HL-60 (cell line): ENCODE results near the gene DOCK9.

Experiments
- DNase-seq, 2 experiments: peaks; one replicate each; pipeline ENCODE4 v3.0.0-alpha.2; 2010 to 2020; ENCODE audit warnings: low read depth in 1 of 2, low spot score in 1 of 2
- H3K27ac ChIP-seq: fragments of 250-450 bp; sonication (Bioruptor Pico); replicated peaks from 2 replicates; pipeline ENCODE4 v1.5.1; 2020; ENCODE audit warnings: mild to moderate bottlenecking, moderate library complexity
- H3K27me3 ChIP-seq: fragments of 250-450 bp; sonication (Bioruptor Pico); 2 replicates; pipeline ENCODE4 v1.5.1; 2021; ENCODE audit warnings: mild to moderate bottlenecking, moderate library complexity; ENCODE audit not compliant: insufficient read depth, poor library complexity, severe bottlenecking
- H3K4me3 ChIP-seq: replicated peaks from 2 replicates; pipeline ENCODE4 v1.5.1; 2011; ENCODE audit warnings: mild to moderate bottlenecking, control low read depth, low read length; ENCODE audit not compliant: insufficient read depth
- CTCF ChIP-seq: IDR thresholded peaks from one replicate; pipeline ENCODE4 v1.5.1; 2011; ENCODE audit warnings: low read length, control low read depth, inconsistent platforms; ENCODE audit not compliant: insufficient read depth
- GABPA ChIP-seq: IDR thresholded peaks from 2 replicates; pipeline ENCODE4 v1.6.1; 2012; ENCODE audit warnings: low read depth
- POLR2AphosphoS5 ChIP-seq: IDR thresholded peaks from 2 replicates; pipeline ENCODE4 v1.6.1; 2012; ENCODE audit warnings: low read depth
- SPI1 ChIP-seq: IDR thresholded peaks from 2 replicates; pipeline ENCODE4 v1.6.1; 2012; ENCODE audit warnings: low read depth, mild to moderate bottlenecking, borderline replicate concordance
- TF ChIP-seq, protein P1 (sequence below): IDR thresholded peaks from 2 replicates; pipeline ENCODE4 v1.6.1; 2012; ENCODE audit warnings: low read depth; ENCODE audit not compliant: insufficient replicate concordance

The DOCK9 gene

DNA sequence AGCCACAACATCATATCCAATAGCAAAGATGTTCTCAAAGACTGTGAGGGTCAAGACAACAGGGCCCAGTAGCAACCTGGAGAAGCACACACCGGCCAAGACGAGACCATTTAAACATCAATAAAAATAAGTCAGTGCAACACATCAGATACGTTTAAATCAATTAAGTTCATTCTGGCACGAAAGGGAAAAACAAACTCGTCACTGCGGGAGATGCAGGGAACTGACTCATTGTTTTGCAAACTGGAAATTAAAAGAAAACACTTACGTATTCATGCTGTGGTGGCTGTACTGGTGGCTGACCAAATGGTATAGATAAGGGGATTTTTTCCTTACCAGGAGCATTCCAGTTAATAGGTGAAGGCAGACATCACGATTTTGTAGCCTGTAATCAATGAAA, 199.1 kb downstream of the DOCK9 start:
- H3K4me3 ChIP-seq: no peak overlapping the region
- TF ChIP-seq, protein P1, sequence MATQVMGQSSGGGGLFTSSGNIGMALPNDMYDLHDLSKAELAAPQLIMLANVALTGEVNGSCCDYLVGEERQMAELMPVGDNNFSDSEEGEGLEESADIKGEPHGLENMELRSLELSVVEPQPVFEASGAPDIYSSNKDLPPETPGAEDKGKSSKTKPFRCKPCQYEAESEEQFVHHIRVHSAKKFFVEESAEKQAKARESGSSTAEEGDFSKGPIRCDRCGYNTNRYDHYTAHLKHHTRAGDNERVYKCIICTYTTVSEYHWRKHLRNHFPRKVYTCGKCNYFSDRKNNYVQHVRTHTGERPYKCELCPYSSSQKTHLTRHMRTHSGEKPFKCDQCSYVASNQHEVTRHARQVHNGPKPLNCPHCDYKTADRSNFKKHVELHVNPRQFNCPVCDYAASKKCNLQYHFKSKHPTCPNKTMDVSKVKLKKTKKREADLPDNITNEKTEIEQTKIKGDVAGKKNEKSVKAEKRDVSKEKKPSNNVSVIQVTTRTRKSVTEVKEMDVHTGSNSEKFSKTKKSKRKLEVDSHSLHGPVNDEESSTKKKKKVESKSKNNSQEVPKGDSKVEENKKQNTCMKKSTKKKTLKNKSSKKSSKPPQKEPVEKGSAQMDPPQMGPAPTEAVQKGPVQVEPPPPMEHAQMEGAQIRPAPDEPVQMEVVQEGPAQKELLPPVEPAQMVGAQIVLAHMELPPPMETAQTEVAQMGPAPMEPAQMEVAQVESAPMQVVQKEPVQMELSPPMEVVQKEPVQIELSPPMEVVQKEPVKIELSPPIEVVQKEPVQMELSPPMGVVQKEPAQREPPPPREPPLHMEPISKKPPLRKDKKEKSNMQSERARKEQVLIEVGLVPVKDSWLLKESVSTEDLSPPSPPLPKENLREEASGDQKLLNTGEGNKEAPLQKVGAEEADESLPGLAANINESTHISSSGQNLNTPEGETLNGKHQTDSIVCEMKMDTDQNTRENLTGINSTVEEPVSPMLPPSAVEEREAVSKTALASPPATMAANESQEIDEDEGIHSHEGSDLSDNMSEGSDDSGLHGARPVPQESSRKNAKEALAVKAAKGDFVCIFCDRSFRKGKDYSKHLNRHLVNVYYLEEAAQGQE: no peak
- TF ChIP-seq GABPA (no peak), CTCF (no peak), SPI1 (no peak), POLR2AphosphoS5 (no peak)
- DNase-seq: no peak
- H3K27ac ChIP-seq: no peak overlapping the region
- H3K27me3 ChIP-seq: peaks cover 2% of the 10 kb centered on the region

GRCh38 chr13:98776644-98777043, 201.2 kb downstream of the DOCK9 start:
- H3K4me3 ChIP-seq: no peak overlapping the region
- H3K27me3 ChIP-seq: peaks cover 2% of the 10 kb centered on the region
- TF ChIP-seq SPI1 (no peak), CTCF (no peak), GABPA (no peak), POLR2AphosphoS5 (no peak)
- TF ChIP-seq, protein P1: no peak
- H3K27ac ChIP-seq: no peak overlapping the region
- DNase-seq: no peak

- no peak for TF ChIP-seq CTCF
- TF ChIP-seq SPI1: no peak
- TF ChIP-seq GABPA: no peak
- TF ChIP-seq POLR2AphosphoS5: no peak
- TF ChIP-seq, protein P1: no peak
- no peak for DNase-seq
- Histone ChIP-seq H3K27ac (no peak overlapping the region), H3K27me3 (peaks cover 2% of the 10 kb centered on the region), H3K4me3 (no peak overlapping the region)
These were observed 201.8 kb downstream of the DOCK9 start for GRCh38 chr13:98775844-98776598.
